Hippocampal formation (tissue), 2 donors: ENCODE data around the gene OGFR.

Experiments
- DNase-seq, 2 donors: peaks; one replicate each; lab custom pipeline; 2025; lab: John Stamatoyannopoulos, UW

OGFR gene

GRCh38 chr20:62782149-62782892 lies 22.3 kb upstream of the OGFR start:
- DNase-seq = no peak

- no peak for DNase-seq
These were observed 21.7 kb upstream of the OGFR start for GRCh38 chr20:62782893-62783278.

GRCh38 chr20:62784497-62784896 lies 20.1 kb upstream of the OGFR start:
- DNase-seq = no peak

- no peak for DNase-seq
These were observed 19.2 kb upstream of the OGFR start for GRCh38 chr20:62785393-62785792.

- DNase-seq = no peak
These were observed 18.5 kb upstream of the OGFR start for GRCh38 chr20:62786157-62786556.

GRCh38 chr20:62787321-62787720 lies 17.3 kb upstream of the OGFR start:
- no peak for DNase-seq

GRCh38 chr20:62787866-62788265 lies 16.8 kb upstream of the OGFR start:
- no peak for DNase-seq

GRCh38 chr20:62788607-62789006 lies 16.0 kb upstream of the OGFR start:
- DNase-seq = peak in 1 of 2 donors; percentile 35

- no peak for DNase-seq
These were observed 14.6 kb upstream of the OGFR start for GRCh38 chr20:62790075-62790474.

- peak; percentile 80 to 89 for DNase-seq
These were observed 13.1 kb upstream of the OGFR start for GRCh38 chr20:62791301-62792181.

- DNase-seq = no peak
These were observed 12.3 kb upstream of the OGFR start for GRCh38 chr20:62792182-62792939.

GRCh38 chr20:62792940-62793756 lies 11.5 kb upstream of the OGFR start:
- DNase-seq = no peak

GRCh38 chr20:62793757-62794006 lies 11.0 kb upstream of the OGFR start:
- no peak for DNase-seq

GRCh38 chr20:62794007-62794724 lies 10.5 kb upstream of the OGFR start:
- DNase-seq = peak; percentile 95

- peak in 1 of 2 donors; percentile 38 for DNase-seq
These were observed 9.4 kb upstream of the OGFR start for GRCh38 chr20:62795023-62795761.

- DNase-seq = no peak
These were observed 7.7 kb upstream of the OGFR start for GRCh38 chr20:62796699-62797491.

GRCh38 chr20:62797671-62798532 lies 6.7 kb upstream of the OGFR start:
- DNase-seq = no peak

GRCh38 chr20:62799036-62799435 lies 5.6 kb upstream of the OGFR start:
- no peak for DNase-seq

- no peak for DNase-seq
These were observed 5.2 kb upstream of the OGFR start for GRCh38 chr20:62799459-62799858.
